NCI-H1417 treated with DMSO at 0.1 percent for 48 hours (cell line): ENCODE measurements around the gene INPP5A.
"Not testable (repeated sequence)": the region's sequence is repeated elsewhere in the genome, so short reads cannot be mapped to it uniquely, and the experiment has no call there.

ENCODE experiments used
- DNase-seq: peaks from one replicate; lab custom pipeline; 2025; lab: John Stamatoyannopoulos, UW

The INPP5A gene

DNA sequence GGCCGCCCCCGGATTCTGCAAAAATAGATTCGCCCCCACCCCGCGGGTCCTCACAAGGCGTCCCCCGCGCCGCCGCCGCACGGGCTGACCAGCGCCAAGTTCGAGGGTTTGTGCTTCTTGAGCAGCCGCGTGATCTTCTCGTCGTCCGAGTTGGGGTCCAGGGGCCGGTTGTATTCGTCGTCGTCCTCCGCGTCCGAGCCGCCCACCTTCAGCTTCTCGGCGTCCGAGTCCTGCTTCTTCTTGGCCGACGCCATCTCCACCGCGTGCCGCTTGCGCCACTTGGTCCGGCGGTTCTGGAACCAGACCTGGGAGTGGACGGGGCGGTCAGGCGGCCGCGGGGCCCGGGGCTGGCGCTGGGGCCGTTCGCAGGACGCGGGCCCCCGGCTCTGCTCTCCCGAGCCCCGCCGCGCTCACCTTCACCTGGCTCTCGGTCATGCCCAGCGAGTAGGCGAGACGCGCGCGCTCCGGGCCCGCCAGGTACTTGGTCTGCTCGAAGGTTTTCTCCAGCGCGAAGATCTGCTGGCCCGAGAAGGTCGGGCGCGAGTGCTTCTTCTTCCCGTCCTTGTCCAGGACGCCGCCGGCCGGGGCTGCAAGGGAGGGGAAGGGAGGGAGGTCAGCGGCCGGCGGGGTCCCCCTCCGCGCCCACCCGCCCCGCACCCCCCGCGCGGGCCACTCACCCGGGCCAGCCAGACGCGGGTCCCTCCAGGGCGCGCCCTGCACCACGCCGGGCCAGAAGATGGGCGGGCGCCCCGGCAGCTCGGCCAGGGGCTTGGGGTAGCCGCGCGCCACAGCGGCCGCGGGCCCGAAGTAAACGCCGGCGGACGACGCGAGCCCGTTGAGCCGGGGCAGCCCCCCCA is 247.5 kb downstream of the INPP5A start:
- no peak for DNase-seq

DNA sequence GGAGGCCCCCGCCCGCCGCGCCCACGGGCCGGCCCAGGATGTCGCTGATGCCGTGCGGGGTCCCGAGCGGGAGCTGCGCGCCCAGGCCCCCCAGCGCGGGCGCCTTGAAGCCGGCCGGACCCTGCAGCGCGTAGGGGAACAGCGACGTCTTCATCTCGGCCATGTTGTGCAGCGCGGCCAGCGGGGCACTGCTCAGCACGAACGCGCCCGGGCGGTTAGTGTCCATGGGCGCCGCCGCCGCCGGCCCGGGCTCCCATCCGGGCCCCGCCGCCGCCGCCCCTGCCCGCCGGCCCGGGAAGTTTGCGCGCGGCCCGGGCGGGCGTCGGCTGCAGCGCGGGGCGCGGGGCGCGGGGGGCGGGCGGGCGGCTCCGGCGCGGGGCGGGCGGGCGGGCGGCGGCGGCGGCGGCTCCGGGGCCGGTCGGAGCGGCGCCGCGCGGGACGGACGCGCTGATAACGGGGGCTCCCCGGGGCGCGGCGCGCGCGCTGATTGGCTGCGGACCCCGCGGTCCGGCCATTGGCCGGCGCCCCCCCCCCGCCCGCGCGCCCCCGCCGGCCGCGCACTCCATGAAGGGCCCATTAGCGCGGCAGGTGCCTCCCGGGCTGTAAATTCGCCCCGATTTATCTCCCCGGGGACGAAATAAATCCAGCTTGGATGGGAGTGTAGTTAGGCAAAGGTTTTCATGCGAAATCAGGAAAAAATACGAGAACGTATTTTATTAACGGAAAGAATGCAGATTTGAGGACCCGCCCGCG is 248.3 kb downstream of the INPP5A start, which contains the start of gene NKX6-2:
Gene NKX6-2 (minus strand): TSS at position 425 of the 753 bp plus-strand sequence. CDS start 199 bp downstream, at position 226.
- DNase-seq, result no peak

DNA sequence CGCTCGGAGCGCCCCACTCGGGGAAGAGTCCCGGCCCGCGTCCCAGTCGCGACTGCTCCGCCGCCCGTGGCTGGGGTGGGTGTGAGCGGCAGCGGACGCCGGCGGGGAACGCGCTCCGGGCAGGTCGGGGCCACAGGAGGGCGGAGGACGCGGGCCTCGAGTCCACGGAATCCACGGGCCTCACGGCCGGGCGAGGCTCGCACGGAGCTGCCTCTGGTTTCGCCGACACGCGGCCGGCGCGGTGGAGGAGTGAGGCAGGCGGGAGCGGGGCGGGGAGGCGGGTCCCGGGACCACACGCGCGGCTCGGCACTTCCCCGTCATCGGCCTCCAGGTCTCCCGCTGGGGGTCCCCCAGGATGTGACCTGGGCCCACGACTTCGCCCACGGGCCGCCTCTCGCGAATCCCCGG is 248.9 kb downstream of the INPP5A start:
- no peak for DNase-seq

DNA sequence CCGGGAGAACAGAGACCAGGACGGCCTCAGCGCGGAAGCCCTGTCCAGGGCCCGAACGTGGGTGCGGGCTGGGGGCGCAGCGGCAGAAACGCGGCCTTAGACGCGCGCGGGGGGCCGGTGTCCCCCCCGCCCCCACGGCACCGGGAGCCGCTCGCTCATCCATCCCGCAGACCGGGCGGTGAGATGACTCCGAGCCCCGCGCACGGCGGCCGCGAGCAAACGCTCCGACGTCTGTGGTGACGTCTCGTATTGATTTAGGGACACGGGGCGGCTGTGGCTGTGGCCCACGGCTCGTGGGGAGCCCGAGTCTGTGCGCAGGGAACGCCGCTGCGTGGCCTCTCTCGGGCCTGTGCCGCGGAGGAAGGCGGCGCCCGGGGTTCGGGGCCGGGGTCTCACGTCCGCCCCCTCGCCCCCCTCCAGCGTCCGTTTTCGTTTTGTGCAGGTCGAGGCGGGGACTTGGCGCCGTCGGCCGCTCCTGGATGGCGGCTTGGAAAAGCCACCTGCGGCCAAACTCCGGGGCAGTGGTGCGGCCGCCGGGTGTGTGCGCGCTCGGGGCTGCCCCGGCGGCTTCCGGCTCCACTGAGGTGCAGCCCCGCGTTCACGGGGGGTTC is 249.4 kb downstream of the INPP5A start:
- DNase-seq, result no peak

DNA sequence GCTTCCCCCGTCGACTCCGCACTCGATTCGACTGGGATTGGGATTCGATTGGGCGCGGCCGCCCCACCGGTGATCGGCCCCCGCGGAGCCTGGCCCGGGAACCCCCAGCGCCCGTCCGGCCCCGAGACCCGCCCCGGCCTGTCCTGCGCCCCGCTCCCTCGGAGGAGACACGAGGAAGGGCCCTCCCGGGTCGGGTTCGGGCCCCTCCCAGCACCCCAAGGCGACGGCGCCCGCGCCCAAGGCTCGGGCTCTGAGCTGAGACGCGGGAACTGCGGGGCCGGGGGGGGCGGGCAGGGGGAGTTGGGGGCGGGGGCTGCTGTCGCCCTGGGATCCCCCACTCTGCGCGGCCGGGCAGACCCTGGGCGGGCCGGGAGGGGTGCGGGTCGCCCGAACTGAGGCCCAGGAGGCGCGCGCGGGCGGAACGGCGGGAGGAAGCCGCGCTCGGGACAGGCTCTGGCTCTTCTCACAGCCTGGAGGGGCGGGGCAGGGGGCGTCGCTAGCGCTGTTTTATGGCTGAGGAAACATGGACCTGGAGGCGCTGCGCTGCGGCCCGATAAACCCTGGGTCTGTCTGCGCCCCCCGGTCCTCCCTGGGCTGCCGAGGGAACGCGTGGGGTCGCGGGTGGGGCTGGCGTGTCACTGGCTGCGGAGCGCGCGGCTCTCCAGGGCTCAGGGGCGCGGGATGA is 250.1 kb downstream of the INPP5A start:
- DNase-seq, result no peak

DNA sequence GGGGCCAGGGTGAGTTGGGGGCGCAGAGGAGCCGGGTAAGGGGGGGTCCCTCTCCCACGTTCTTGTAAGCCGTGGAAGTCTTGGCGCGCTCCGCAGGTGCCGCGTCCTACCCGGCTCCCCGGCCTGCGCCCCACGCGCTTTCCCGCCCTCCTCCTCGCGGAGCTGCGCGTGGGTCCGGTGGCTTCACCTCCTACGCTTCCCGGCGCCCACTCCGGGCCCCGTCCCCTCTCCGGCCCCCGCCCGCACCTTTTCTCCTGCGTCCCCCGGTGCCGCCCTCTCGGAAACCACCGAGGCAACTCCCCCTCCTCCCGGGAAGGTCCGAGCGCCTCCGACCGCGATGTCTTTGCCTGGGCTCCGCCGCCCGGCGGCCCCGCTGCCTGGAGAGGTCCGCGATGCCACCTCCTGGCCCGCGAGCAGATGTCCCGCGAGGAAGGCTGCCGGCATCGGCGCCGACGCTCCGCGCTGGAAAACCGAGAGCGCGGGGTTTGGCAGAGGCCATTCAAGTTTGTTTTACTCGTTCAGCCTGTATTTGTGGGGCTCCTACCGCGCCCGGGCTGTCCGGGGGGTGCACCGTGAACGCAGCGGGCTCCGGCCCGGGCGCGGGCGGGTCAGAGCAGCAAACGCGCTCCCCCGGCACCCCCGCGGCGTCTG is 250.7 kb downstream of the INPP5A start:
- no peak for DNase-seq

DNA sequence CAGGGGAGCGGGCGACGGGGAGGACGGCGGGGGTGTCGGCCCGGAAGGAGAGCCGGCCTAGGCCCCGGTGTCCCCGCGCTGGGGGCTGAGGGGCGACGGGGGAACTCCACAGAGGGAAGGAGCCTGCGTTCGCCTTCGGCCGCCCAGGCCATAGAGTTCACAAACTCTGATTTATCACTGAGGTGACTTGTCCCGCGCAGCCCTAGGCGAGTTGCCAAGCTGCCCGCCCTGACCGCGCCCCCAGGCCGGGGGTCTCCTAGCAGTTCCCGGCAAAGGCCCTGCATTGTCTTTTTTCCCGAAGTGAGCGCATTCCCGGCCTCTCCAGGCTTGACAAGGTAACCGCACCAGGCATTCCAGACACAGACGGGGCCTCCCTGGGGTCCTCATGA is 251.2 kb downstream of the INPP5A start:
- DNase-seq, result no peak

DNA sequence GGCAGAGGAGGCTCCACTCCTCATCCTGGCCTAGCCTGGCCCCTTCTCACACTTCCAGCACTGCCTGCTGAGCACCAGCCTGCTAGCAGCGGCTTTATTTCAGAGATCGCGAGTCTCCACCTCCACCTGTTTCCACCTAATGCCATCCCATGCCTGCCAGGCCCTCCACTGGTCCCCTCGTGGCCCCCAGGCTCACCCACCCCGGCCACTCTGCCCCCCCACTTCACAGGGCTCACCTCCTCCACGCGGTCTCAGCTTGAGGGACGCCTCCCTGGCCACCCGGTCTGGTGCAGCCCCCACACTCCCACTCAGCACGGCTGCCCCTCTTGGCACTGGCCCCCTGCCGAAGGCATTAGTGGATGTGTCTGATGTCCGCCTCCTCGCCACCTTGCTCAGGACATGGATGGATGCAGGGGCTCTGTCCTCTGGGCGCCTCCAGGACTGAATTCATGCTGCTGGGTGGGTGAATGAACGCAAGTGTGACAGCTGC is 252.1 kb downstream of the INPP5A start:
- DNase-seq, result no peak

DNA sequence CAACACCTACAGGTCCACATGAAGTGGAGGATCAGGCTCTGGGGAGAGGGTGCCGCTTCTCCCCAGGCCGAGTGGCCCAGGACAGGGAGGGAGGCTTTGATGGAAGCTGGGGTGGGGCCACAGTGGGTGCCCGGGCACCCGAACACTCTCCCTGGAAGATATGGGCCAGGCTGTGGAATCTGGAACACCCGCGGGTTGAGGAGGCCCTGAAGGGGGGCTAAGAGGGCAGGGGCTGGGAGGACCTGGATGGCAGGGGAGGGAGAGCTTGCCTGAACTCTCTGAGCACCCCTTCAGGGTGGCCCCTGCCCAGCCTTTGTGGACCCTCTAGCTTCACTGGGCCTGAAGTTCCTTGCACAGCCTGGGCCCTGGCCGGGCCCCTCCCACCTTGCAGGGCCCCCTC is 252.9 kb downstream of the INPP5A start:
- DNase-seq, result no peak

DNA sequence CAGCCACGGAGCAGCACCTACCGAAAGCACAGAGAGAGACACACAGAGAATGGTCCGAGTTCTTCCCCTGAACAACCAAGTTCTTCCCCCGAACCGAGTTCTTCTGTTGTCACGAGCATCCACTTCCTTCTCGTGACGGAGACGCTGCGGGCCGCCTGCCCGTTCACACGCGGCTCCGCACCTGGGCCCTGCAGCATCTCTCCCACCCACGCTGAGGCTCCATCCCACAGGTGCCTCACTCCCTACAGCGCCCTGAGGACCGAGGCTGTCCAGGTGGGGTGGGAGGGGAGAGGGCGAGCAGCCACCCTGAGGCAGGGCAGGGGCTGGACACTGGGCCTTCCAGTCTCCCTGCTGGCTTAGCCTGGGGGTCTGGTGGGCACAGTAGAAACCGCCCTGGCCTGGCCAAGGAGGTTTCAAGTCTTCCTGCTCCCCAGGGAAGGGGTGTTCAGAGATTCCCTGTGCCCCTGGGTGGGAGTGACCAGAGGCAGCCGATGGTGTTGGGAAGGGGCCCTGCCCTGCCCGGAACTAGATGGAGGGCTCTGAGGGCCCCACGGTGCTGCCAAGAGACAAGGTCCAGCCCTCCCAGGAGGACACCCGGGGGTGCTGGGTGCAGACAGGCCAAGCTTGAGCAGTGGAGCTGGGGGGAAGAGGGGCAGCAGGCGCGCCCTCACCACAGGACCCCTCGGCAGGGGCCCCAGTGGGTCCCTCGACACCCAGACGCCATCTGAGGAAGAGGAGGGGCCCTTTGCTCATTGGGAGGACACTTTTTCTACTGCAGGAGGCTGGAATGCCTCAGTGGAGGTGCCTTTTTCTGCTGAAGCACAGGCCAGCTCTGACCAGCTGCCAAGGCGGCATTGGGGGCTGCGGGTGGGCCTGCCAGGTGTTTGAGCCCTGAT is 253.6 kb downstream of the INPP5A start:
- DNase-seq, result no peak

DNA sequence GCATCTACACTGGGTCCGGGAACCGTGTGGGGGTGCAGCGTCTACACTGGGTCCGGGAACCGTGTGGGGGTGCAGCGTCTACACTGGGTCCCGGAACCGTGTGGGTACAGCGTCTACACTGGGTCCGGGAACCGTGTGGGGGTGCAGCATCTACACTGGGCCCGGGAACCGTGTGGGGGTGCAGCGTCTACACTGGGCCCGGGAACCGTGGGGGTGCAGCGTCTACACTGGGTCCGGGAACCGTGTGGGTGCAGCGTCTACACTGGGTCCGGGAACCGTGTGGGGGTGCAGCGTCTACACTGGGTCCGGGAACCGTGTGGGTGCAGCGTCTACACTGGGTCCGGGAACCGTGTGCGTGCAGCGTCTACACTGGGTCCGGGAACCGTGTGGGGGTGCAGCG is 254.5 kb downstream of the INPP5A start:
- DNase-seq, result not testable (repeated sequence)

DNA sequence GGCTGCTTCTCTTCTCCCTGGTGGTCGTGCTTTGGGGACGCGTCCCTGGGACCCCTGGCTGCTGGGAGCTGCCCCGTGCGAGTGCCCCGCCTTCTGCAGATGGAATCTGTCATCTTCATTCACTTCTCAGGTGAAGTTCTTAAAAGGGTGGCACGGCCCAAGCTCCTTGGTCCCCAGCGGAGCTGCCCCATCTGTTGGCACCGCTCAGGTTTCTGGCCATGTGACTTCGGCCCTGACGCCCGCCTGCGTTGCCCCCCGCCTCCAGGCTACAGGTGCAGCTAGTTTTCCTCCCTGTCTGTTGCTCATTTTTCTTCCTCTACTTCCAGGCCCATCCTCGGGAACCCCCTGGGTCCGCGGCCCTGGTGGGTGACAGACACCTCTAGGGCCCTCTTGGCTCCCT is 255.2 kb downstream of the INPP5A start:
- no peak for DNase-seq

DNA sequence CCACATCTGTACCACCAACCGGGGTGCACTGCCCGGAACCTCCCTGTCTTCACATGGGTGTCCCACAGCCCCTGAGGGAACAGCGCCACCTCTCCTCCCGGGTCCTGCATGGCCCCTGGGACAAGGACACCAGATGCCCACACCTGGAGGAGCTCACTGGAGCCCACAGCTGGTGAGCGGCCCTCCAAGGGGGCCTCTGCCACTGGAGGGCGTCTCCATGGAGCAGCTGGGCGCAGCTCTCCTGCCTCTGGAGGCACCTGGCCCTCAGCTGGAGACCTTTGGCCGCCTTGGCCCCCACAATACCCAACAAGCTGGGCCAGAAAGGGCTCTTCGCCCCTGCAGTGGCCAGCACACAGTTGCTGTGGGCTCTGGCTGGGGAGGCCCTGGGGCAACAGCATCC is 255.6 kb downstream of the INPP5A start:
- DNase-seq, result no peak

DNA sequence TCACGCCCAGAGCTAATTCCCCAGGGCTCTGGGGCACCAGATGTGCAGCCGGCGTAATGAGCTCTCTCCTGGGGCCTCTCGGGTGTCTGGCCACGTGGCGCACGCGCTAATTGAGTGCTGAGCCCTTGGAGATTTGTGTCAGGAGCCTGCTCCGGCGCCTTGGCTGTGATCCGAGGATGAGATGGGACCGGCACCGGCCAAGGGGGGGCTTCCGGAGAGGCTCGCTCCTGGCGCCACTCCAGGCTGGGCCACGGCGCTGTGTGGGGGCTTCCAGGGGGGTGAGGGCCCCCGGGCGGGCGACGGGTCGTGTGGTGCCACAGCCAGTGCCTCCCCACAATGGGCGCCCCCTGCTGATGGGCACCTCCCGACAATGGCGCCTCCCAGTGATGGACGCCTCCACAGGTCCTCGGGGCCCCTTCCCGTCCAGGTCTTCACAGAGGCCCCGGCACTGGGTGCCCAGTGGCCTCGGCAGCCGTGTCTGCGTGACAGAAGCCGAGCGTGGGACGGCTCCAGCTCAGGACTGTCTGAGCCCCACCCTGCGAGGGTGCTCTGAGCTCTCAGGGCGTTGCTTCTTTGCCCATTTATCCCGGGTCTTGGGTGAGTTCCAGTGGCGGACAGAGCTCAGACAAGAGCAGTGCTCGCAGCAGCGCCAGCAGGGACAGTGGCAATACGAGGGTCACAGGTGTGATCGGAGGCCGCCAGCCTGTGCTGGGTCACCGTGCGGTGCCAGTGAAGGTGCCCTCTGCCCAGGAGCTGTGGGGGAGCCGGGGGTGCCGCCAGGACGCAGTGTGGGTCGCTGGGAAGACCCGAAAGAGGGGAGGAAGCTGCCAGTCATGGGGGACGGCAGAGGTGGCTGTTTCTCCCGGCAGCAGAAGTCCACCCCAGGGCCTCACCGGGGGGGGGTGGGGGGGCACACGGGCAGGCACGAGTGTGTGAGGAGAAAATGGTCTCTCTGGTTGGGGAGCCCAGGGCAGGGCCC is 256.6 kb downstream of the INPP5A start:
- DNase-seq, result no peak

DNA sequence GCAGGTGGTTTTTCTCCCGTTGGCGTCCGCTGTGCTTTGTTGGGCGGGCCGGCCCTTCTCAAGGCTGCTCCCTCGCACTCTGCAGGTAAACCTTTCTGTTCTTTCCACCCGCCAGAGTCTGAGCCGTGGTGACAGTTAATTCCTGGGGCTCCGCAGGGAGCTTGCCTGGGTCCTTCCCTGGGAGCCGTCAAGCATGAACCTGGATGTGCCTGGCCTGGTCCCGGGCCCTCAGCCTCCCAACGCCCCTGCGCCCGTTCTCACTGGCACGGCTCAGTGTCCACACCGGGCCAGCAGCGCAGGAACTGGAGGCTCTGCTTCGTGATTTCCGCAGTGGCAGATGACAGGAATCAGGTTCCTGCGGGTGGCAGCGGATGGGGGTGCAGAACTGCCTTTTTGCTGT is 259.3 kb downstream of the INPP5A start:
- DNase-seq, result no peak

DNA sequence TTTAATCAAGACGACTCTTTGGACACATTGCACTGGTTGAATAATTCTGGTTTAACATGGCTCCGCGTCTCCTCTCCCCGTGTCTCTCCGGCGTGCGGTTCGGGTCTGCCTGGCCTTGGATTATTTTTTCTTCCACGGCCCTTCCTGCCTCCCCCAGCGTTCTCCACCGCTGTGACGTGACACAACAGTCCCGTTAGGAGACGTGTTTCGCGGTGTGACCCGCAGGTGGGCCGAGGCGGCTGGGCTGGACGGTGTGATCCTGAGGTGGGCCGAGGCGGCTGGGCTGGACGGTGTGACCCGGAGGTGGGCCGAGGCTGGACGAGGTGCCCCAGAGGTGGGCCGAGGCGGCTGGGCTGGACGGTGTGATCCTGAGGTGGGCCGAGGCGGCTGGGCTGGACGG is 260.4 kb downstream of the INPP5A start:
- DNase-seq, result not testable (repeated sequence)

DNA sequence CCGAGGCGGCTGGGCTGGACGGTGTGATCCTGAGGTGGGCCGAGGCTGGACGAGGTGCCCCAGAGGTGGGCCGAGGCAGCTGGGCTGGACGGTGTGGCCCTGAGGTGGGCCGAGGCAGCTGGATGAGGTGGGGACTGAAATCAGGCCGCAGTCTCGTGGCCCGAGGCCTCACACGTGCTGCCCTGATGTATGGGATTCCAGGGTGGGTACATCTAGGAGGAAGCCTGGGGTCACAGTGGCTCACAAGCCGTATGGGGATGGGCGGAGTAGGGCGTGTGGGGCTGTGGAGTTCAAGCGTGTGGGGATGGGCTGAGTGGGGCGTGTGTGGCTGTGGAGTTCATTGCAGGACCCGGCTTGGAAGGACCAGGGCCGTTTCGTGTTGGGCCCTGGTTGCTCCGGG is 260.8 kb downstream of the INPP5A start:
- no peak for DNase-seq

DNA sequence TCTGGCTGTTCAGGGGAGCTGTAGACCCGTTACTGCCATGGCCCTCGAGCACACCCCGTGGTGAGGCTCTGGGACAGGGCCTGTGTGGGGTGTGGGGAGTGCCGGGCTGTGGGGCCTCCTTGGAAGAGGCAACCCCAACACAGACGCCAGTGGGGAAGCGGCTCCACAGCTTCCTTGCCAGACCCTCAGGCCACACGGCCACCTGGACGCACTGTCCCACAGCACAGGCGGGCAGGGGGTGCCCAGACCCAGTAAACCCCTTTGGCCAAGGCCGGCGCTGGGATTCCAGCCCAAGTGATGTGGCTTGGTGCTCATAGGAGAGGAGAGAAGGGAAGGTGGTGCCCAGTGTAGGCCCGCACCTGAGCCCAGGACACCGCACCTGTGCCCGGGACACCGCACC is 261.3 kb downstream of the INPP5A start:
- no peak for DNase-seq

DNA sequence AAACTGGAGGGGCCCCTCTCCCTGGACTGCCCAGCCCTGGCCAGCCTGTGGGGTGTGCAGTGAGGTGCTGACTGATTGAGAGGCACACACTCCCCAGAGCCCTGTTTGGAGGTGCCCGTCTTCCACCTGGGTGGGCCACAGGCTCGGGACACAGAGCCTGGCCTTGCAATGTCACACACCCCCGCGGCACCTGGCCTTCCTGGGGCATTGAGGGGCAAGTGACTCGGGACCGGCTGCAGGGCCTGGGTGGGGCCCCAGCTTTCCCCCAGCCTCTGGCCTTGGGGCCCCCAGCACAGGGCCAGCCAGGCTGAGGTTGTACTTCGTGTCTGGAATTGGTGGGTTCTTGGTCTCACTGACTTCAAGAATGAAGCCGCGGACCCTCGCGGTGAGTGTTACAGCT is 262.3 kb downstream of the INPP5A start:
- DNase-seq, result no peak
